NCI-H2196 treated with DMSO at 0.1 percent for 48 hours (cell line): ENCODE data around the gene ZNF423.

Source experiments
- DNase-seq: peaks from one replicate; lab custom pipeline; 2025; ENCODE audit not compliant: unreplicated experiment; lab: John Stamatoyannopoulos, UW

ZNF423 gene

DNA sequence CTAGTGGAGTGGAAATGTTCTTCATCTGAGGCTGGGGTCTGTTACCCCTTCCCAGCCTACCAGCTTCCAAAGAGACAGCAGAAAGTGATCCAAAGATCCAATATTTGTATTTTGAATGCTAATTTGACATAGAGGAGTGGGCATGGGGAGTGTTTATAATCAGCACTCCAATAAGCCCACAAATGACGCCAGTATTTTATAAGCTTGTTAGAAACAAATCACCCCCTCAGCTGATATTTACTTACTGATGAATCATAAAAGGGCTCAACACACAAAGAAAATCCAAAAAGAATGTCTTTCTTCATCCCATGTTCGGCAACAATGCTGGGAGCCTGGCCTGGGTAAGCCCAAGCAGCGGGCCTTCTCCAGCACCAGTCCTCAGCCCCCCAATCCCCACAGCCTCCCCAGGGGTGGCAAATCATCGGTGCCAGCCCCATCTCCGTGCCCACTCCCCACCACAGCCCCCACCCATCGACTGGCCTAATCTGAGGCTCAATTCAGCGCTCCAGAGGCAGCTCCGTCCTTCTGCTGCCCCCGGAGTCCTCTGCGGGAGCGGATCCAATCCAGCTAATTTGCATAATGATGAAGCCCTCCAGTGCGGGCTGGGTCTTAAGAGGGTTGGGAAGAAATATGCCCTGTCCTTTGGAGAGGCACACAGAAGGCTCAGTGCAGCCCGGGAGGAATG is 312.8 kb downstream of the ZNF423 start:
- DNase-seq = no peak

DNA sequence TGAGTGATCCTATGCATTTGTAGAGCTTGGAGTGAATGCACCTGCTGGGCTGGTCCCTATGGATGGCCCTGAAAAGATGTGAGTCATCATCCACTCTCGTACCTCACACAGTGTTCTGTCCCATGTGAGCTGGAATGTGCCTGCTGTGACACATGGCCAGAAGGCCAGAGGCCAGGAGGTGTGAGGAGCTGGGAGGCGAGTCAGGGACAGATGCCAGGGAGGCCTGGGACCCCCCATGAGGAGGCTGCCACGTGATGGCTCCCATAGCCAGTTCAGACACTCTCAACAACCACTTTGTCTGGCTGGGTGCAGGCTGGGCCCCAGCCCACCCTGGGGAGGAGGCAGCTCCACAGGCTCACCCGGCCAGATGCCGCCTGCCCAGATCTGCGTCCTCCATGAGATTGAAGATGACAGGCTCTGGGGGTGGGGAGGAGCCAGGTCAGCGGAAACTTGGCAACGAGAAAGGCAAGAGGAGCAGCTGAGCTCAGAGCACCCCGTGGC is 313.5 kb downstream of the ZNF423 start:
- DNase-seq = no peak

DNA sequence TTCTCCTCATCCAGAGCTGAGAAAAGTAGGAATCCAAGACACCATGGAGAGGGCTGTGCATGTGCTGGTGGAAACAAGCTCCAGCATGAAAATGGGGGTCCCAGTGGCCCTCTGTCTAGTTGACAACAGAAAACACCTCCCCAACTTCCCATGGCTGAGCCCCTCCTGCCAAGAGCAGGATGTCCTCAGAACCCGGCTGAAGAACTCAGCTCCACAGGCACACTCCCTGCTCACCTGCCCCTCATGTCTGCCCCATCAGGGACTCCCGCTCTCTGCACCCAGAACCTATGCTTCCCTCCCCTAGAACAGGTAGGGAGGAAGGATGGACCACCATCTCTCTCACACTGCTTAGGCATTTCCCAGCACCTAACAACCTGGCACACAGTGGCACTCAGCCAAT is 315.1 kb downstream of the ZNF423 start:
- no peak for DNase-seq

DNA sequence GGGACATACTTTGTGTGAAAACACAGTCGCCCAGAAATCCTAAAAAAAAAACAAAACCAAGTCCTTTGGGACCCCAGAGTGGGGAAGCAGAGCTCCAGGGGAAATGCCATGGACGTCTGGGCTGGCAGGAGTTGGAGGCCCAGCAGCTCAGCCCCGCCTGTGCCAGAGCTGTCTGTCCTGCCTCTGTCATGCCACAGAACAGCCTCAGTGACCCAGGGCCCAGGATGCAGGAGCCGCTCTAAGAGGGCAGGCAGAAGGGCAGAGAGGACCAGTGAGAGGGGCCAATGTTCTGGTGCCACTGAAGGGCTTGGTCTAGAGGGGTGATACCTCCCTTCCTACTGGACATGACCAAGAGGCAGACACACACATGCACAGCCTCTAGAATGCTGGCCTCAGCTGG is 316.2 kb downstream of the ZNF423 start:
- no peak for DNase-seq

DNA sequence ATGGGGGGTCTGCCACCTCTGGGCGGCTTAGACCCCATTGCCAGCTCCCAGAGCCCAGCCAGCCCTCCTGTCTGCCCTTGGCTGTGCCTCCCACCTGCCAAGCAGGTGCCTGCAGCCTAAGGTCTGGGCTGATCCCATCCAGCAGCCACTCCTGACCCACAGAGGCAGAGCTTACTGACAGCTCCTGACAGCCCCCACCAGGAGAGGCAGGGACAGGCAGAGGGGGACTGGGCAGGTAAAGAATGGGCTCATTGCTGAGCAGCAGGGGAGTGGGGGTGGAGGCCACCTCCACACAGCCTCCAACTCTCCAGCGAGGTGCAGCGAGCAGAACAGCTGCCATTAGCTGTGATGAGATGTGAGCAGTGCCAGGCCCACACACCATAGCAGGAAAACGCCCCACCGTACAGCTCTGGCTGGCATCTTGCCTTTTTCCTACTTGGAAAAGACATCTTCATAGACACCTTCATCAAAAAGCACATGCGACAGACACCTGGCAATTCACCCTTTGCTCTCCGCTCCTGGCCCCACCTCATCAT is 317.9 kb downstream of the ZNF423 start:
- no peak for DNase-seq

DNA sequence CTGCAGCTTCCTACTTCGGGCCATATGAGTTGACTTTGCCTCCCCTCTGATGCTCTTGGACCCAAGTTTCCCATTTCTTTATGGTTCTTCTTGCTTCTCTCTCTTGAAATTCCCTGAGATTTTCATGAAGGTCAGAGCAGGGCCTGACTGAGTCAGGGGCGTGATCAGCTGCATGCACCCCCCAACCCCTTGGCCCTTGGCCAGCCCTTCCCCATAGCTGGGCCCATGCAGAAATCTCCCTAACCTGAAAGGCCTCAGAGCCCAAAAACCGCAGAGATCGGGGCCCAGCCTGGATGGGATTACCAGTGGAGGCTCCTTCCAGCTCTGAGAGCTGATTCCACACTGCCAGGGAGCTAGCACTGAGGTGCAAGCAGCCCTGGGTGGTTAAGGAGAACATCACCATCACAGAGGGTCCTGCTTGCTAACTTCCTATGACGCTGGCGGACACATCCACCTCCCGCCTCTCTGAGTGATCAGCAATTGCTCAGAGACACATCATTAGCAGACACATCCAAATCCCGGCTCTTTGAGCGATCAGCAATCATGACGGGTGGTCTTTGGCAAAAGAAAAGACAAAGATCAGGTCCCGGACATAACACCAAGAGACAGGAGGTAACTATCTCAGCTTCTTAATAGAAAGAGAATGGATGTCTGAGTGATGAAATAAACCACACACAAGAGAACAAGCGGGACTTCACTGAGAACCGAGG is 320.9 kb downstream of the ZNF423 start:
- DNase-seq = no peak

DNA sequence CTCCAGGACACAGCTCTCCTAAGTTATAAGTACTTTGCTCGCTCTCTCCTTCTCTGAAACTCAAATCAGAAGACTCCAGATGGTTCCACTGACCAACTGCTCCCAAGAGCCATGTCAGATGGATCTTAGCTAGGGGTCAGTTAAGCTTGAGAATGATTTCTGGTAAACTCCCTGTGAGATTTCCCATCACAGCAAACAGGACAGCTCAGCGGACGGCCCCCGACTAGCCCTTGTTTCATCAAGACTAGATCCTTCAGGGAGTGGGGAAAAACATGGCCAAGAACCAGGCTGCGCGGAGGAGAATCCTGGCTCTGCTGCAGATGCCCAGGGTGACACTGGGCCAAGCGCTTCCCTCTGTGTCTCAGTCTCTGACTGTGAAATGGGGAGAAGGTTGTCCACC is 322.5 kb downstream of the ZNF423 start:
- DNase-seq = no peak

DNA sequence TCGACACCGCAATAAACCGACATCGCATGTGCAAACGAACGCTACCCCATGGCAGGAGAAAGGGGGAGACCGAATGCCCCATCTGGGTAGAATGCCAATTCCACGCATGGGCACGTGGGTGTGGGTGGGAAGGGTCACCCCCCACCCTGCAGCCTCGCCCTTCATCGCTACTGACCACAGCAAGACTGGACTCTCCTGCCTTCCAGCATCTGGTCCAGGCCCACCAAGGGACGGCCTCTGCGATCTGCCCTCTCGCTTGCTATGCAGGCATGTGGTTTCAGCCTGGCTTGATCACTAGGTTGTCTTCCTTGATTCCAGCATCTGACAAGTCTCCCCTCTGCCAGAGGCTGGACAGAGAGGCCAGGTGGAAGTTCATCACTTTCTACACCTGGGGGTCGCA is 323.0 kb downstream of the ZNF423 start:
- DNase-seq = no peak

DNA sequence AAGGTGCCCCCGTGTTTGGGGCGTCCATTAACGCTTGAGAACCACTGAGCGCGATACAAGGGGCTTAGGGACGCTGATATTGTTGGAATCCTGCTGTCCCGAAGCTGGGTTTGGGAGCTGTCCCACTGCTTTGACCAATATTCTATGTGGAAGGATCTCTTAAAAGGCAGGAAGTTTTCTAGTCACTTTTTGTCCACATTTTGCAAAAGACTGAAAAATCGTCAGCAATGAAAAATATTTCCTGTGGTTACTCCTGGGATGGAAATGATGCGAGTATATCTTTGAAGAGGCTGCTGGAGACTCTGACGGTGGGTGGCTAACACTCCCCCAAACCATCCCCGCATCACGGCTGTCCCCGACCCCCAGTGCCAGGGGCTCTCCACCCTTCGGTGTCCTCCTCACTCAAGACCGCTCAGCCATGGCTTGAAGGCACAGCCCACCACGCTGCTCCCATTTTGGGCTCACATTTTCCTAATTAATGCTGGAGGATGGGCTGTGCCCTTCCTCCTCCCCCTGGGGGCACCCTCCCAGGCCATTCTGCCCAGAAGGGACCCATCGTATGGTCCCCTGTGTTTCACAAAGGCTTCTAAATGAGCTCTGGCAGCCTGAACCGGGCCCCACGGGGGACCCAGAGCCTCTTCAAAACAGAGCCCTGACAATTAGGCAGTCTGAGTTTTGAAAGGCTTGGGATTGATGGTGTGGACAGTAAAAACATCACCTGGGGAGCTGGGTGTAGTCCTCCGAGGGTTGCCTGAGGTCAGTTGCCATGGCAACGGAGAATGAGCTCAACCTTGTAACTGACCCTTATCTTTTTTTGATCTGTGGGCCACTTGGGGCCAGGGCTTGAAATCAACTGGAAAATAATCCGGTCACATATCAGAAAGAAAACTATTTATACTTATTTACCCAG is 323.7 kb downstream of the ZNF423 start:
- no peak for DNase-seq

DNA sequence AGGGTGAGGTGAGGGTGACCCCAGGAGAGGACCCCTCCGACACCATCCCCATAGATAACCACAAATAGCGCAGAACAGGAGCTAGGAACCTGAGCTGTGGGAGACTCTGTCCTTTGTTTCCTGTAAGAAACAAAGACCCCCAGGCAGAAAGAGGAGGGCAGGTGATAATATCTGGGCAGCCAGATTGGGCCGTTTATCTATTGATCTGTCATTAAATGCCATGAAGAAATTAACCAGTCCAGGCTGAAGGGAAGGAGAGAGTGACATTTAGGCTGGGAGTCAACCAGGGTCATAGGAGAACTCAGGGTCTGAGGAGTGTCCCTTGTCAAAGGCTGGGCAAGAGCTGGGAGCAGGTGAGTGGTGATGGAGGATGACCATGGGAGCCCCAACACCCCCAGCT is 324.5 kb downstream of the ZNF423 start:
- no peak for DNase-seq

DNA sequence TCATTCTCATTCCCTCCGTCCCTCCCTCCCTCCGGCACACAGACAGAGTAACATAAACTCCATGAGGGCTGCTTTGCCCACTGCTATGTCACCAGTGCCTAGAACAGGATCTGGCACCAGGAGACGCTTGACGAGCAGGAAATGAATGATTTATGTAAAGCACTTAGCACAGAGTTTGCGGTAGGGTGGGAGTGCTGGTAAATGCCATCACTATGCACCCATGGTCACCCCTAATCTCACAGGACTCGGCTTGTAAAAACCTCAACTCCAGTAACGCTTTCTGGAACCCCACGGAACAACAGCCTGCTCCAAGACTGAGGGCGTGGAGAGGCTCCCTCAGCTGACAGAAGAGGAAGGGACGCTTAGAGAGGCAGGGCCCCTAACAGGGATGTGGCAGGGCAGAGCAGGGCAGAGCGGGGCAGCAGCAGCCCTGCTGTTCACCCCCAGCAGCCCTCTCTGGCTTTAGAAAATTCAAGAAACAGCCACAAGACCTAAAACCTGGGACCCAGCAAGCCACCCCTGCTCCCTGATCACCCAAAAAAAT is 325.4 kb downstream of the ZNF423 start:
- DNase-seq = no peak

DNA sequence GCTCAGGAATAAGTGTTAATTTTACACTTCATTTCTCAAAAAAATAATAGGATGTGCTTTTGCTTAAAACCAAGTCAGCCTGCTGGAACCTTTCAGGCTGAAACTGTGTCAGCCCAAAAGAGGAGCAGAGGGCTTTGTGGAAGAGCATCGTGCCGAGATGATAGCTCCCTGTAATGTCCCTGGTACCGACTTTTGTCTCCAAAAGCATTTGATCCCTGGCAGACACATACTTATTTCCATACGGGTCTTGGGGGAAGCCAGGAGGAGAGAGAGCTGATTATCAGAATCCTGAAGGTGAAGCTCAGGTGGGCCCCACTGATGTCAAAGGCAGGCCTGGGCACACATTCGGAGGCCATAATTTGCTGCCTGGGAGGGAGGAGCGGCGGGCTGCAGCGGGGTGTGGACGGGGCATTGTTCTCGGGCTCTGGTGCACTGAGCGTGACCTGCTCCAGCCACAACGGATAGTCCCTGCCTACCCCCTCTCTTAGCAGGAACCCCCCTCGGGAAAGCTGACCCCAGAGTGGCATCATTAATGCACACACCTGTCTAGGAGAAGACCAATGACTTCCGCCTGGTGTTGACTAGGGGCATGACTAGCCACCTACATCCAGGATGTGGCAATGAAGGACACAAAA is 326.4 kb downstream of the ZNF423 start:
- DNase-seq = no peak

DNA sequence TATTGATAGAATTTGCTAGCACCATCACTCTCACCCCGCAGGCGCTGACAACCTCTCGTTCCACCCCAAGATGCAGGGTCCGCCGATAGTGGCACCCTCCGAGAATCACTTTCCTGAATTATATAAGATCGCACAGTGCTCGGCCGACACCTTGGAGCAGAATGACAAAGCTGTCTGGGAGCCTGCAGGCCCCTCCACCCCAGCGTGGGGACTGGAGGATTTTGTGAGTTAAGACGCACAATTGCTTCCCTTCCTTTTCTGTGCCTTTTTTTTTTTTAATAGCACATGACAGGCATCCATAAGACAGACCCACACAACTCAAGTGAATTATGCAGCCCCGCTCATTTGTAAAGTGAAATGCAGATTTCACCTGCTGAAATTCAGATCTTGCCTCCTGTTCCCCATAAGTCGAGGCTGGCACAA is 327.0 kb downstream of the ZNF423 start:
- DNase-seq = no peak

DNA sequence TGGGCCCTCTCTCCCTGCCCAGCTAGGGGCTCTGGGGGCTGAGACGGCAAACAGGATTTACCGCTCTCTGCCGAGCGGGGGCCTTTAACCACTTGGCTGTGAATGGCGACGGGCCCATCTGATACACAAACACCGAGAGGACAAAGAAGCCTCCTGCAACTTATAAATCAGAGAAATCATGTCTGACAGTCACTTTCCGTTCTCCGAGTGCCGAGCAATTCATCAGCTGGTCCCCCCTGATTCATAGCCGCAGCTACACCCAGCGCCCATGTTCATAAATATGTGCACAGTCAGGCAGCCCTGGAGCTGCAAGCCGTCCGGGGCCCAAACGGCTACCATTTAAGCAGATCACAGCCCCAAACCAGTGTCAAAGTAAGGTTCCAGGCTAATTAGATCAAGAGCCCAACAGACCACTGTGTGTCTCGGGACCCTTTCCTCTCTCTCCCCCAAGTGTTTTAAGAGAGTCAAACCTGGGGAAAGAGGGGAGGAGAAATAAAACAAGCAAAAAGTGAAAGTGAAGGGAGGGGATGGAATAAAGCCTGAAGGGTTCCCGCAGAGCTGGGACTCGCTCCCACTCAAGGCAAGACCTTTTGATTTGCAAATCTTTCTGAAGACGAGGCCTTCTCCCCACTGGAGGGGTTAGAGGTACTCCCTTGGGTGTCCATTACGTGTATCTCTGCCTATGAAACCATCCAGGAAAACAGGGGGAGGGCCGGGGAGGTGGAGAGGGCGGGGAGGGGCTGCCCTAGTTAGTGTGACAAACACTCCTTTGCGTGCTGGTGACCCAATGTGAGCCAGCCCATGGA is 327.6 kb downstream of the ZNF423 start:
- no peak for DNase-seq

DNA sequence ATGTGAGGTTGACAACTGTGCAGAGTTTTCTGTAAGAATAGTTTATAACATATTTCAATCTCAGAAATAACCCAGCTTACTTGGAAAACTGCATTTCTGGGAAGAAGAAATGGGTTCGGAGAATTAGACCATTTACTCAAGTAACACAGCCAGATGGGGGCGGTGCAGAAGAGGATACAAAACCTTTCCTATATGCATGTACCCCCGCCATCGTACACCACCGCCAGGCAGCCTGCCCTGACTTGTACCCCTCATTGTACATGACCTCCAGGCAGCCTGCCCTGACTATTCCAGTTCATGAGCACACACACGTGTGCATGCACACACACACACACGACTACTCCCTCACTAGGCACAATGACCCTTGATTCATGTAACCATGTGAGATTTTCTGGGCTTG is 328.3 kb downstream of the ZNF423 start:
- DNase-seq = no peak

DNA sequence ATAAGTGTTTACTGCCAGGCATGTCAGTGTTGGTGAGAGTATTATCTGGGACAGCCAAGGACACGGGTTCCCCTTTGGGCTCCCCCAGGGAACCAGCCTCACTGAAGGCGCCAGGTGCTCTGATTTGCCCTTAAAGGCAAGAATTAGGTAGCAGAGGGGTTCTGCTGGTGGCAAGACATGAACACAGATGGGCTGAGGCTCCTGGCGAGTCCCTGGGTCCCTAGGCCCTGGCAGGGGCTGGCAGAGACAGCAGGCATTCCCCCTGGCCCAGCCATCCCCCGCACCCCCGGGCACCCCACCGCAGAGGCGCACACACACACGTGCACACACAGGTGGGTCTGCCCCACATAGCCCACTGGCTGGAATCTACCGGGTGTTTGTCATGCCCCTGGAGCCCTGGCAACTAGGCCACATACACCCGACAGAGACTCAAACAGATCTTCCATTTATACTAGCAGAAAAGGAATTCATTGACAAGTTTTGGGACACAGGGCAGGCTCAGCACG is 329.0 kb downstream of the ZNF423 start:
- no peak for DNase-seq

DNA sequence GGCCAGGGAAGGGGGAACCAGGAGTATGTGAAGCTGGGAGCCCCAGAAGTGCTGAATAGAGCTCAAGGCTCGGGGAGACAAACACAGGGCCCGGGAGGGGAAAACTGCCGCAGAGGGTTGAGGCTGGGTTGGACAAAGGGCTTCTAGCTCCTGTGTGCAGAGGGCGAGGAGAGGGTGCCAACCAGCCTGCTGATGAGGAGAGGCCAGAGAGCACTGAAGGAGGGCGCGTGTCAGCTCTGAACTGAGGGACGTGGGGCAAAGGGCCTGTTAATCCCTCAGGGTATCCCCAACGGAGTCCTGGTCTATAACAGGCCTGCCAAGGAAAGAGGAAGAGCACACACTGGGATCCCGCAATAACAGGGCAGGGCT is 331.0 kb downstream of the ZNF423 start:
- DNase-seq = no peak

DNA sequence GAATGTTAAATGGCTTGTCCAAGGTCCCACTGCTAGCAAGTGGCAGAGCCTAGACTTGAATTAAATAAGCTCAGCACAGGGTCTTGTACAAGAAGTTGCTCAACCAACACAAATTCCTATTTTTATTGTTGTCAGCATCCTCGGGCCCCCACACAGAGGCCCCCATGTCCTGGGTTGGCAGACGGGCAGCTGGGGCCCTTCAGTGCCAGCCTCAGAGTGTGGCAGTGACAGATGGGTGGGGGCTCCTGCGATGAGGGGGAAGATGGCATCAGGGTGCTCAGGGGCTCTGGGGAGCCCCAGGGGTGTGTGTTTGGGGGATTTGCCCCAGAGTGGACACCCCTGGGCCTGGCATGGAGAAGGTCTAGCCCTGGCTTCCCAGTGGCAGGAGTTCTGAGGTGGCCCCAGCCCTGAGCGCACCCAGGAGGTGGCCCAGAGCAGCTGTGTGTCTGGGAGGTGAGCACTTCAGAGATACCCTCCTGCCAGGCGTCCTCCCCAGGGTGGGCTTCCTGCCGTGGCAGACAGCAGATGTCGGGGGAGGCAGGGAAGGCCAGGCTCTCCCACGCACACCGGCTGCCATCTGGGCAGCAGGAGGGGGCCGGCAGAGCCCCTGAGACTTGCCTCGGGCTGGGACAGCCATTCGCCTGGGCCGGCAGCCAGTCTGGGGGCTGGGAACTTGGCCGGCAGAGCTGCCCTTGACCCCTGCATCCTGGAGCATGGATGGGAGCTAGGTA is 331.5 kb downstream of the ZNF423 start:
- DNase-seq = no peak
